Measurements from ENCODE around the gene GPER1. TPM values are rescaled to one million over a fixed set of nuclear protein-coding genes. Genes with fewer than 3 reads are reported as not detected.
A peak's percentile ranks its signal among the peaks of the same experiment; 100 is the strongest.
"Not testable (repeated sequence)": the region's sequence is repeated elsewhere in the genome, so short reads cannot be mapped to it uniquely, and the experiment has no call there.

Gene GPER1
- total RNA-seq, 1 donor from 2014 or later, result 1.5 TPM

- no peak for DNase-seq (ENCODE audit: low read depth in 2 of 2)
These were observed 13.9 kb downstream of the GPER1 start for GRCh38 chr7:1101563-1102431.

DNA sequence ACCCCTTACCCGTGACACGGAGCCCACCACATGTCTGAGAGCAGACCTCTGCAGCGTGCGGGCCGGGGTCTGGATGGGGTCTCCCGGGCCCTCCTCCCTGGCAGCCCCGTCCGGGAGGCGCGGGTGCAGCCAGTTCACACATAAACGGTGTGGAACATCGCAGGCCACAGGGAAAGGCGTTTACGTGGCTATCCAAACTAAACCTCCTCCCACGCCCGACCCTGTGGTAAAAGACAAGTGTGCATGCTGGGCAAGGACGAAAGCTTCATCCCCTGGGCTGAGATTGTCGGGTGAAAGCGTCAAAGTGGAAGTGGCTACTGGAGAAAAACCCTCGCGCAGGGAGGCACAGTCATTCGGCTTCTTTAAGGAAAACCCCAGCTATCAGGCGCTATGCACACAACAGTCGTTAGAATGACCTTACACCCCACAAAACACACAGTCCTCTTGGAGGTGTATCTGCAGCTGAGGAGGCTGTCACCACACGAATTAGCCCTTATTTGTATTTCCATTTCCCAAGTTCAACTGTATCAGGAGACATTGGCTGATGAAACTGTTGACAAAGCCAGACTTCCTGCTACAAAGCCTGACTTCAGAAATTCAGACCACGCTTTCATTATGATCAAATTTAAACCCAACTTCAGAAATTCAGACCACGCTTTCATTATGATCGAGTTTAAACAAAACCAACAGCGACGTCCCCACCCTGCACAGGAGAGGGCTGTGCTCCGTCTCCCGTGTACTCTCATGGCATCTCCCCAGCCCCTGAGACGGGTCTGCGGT is 15.3 kb downstream of the GPER1 start:
- peak in 1 of 2 donors; percentile 24 for DNase-seq (ENCODE audit: low read depth in 2 of 2)

GRCh38 chr7:1103789-1104515 is 16.0 kb downstream of the GPER1 start:
- no peak for DNase-seq (ENCODE audit: low read depth in 2 of 2)

DNA sequence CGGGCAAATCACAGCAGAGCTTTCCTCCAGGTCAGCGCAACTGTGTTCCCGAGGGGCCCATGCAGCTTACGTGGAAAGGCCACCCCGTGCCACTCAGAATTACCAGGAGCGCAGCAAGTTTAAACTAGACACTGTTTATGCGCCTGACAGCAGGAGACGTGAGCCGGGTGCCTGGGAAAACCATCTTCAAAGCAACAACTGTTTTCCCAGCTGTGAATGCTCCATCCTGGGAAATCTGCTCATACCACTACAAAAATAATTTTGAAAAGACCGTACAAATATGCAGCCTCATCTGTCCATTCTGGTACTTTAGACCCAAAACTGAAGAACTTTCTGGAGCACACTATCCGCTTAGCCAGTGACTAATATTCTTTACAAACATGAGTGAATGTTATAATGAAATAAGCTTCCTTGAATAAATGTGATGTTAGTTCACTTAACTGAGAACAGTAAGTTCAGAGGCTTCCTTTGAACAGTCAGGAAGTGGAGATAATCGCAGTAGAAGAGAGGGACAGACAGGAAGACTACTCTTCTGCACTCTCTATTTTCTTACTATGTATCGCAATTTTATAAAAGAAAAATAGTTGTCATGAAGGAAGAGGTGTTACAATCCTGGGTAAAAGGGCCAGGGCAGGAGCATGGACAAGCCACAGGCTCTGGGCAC is 16.7 kb downstream of the GPER1 start:
- DNase-seq (ENCODE audit: low read depth in 2 of 2), result no peak

DNA sequence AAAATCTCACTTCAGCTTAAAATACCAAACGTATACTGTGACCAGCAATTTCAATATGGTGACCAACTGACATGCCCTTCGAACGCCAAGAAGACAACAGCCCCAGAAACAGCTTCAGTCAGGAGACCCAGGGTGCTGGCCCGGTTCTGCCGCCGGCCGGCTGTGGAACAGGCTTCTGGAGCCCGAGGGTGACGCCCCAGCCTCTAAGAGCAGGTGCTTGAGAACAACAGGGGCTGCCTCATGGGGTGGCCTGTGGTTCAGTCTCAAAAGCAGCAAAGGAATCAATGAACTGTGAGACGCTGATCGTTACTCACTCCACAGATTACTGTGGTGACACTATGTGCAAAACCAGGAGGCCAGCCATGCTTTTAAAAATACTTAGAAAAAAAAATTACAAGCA is 17.3 kb downstream of the GPER1 start:
- no peak for DNase-seq (ENCODE audit: low read depth in 2 of 2)

- DNase-seq (ENCODE audit: low read depth in 2 of 2), result no peak
These were observed 18.3 kb downstream of the GPER1 start for GRCh38 chr7:1106063-1106792.

GRCh38 chr7:1106793-1107421 is 19.0 kb downstream of the GPER1 start:
- DNase-seq (ENCODE audit: low read depth in 2 of 2), result no peak

GRCh38 chr7:1108264-1108920 is 20.5 kb downstream of the GPER1 start:
- no peak for DNase-seq (ENCODE audit: low read depth in 2 of 2)

DNA sequence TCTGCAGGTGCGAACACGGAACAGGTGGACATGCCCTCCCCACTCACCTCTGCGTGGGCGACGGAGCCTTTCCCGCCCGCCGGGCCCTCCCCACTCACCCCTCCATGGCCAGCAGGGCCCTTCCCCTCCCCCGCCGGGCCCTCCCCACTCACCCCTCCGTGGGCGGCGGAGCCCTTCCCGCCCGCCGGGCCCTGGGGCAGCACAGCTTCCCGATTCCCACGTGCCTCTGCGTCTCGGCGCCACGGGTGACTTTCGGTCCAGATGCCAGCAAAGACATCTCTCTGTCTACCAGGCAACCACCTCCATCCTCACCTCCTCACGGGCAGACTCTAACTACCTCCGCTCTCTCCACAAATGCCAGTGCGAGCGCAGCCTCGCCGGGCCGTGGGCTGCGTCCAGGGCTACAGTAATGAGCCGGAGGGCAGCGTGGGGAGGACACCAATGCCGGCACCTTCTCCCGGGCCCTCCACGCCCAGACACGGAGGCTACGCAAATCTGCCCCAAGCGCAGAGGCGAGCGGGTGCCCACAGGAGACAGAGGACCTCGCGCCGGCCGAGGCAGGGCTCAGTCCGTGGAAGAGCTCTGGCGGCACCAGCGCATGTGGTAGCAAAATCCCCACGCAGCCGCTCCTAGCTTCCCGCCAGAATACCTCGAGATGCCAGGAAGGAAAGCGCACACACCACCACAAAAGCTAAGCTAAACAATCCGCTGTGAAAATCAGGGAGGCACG is 21.8 kb downstream of the GPER1 start:
- no peak for DNase-seq (ENCODE audit: low read depth in 2 of 2)

- no peak for DNase-seq (ENCODE audit: low read depth in 2 of 2)
These were observed 22.4 kb downstream of the GPER1 start for GRCh38 chr7:1110358-1110757.

DNA sequence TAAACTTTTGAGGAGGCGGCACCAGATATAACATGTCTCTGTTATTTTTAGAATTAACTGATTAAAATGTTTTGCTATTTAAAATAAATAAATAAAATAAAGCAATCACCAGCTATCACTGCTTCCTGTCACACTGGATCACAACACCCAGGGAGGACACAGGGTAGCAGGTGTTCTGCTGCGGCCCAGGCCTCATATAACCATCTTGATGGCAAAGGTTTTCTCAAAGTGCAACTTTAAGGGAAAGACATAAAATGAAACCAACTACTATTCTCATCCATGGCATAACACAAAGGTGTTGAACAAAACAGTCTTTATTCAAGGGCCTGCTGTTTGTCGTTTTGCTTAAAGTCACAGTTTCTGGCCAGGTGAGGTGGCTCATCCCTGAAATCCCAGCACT is 23.2 kb downstream of the GPER1 start:
- DNase-seq (ENCODE audit: low read depth in 2 of 2), result no peak

DNA sequence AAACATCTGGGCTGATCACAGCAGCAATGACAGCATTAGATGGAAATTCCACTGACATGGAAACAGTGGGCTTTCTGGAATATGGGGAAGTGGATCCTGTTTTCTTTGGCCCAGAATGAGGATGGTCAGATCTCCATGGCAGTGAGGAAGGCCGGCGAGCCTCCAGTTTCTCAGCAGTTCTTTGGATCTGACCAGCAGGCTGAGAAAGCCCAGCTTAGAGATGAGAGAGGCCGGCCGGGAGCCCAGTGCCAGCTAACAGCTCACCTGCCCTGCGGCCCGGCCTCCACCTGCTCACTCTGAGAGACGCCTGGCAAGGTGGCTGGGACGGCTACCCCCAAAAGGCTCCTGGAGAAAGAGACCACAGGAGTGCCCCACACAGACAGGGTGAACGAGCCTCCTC is 24.2 kb downstream of the GPER1 start:
- DNase-seq (ENCODE audit: low read depth in 2 of 2), result peak; percentile 78 to 87

DNA sequence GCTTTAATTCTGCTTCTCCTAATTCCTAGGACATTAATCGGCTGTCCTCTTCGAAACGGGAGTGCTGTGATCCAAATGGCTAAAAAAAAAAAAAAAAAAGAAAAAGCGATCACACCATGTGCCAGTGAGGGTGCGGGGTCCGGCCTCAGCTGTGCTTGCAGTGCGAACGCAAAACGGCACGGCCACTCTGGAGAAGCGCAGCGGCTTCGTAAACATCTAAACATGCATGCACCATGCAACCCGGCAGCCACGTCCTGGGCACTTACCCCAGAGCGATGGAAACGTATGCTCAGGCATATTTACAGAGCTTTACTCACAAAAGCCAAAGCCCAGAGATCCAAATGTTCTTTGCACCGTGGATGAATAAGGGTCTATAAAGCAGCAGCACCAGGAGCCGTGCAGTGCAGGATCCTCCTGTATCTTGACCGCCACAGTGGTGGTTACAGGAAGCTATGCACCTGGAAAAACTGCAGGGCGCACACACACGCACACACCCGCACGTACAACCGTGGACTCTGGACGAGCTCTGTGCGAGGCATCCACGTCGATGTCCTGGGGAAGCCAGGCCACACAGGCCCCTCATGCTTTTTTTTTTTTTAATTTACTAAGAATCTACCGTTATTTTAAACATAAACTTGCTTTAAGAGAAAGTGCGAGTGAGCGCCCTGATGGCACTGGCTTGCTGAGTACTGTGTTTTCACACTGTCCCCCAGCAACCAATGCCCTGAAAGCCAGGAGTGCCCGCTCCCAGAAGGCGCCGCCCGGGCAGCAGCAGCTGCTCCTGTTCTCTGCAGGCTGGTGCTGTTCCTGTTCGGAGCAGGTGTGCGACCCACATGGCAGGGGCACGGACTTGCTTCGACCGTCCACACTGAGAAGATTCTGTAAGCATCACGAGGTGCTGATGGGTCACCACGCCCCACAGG is 25.0 kb downstream of the GPER1 start:
- no peak for DNase-seq (ENCODE audit: low read depth in 2 of 2)

GRCh38 chr7:1113548-1113885 is 25.6 kb downstream of the GPER1 start:
- DNase-seq (ENCODE audit: low read depth in 2 of 2), result no peak

DNA sequence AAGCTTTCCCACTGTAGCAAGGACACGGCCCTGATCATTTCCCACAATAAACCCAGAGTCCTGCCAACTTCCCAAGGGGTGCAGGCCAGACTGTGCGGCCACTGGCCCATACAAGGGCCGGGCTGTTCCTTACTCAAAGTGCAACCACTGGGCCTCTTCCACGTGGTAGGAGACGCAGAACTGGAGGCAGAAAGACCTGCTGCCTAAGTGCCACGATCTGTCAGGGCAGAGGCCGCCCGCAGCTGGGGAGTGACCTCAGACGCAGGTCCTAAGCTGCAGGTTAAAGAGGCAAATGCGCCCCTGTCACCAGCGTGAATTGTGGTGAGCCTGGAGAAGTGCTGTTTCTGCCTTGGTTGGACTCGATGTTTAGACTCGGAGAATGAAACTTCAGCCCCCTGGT is 26.2 kb downstream of the GPER1 start:
- DNase-seq (ENCODE audit: low read depth in 2 of 2), result no peak

GRCh38 chr7:1114505-1114904 is 26.6 kb downstream of the GPER1 start:
- DNase-seq (ENCODE audit: low read depth in 2 of 2), result no peak

DNA sequence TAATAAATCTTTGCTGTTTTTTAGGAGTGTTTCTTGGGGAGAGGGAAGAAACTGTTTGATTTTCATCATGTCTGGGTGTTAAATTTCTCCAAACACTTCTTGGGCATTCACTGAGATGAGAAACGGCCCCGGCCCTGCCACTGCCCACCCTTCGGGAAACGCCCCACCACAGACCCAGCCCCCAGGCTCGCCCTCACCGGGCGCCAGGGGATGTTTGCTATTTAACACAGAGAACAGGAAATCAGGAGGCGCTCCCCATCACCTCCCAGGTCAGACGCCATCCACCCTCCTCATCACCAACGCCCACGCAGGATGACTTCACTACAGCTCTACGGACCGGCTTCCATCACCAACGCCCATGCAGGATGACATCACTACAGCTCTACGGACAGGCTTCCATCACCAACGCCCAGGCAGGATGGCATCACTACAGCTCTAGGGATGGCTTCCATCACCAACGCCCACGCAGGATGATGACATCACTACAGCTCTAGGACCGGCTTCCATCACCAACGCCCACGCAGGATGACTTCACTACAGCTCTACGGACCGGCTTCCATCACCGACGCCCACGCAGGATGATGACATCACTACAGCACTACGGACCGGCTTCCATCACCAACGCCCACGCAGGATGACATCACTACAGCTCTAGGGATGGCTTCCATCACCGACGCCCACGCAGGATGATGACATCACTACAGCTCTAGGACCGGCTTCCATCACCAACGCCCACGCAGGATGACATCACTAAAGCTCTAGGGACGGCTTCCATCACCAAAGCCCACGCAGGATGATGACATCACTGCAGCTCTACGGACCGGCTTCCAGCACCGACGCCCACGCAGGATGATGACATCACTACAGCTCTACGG is 27.5 kb downstream of the GPER1 start:
- not testable (repeated sequence) for DNase-seq (ENCODE audit: low read depth in 2 of 2)
